Activated T-cell treated with anti-CD3 and anti-CD28 coated beads, Interleukin-2, amount 50 U/mL, for 4 hours (primary cell): ENCODE results near the gene PDE11A. TPM values are rescaled to one million over a fixed set of nuclear protein-coding genes. Genes with fewer than 3 reads are reported as not detected.

Experiments
- ATAC-seq, 2 donors: fragments of 200-7000 bp; cut with Tn5 transposase; one replicate each; pipeline ENCODE4 v1.10.0; 2021
- DNase-seq: peaks from one replicate; pipeline ENCODE4 v3.0.0-alpha.2; 2020
- H3K27me3 Mint-ChIP-seq: one replicate; pipeline ENCODE4 v1.8.0; 2021; ENCODE audit warnings: low read depth, mixed read lengths
- H3K36me3 Mint-ChIP-seq: one replicate; pipeline ENCODE4 v1.8.0; 2022; ENCODE audit warnings: mixed read lengths; ENCODE audit not compliant: insufficient read depth
- H3K4me1 Mint-ChIP-seq: one replicate; pipeline ENCODE4 v1.8.0; 2021; ENCODE audit warnings: low read depth, mixed read lengths
- H3K4me3 Mint-ChIP-seq: one replicate; pipeline ENCODE4 v1.8.0; 2021; ENCODE audit warnings: mild to moderate bottlenecking, moderate library complexity, mixed read lengths
- H3K9me3 Mint-ChIP-seq: one replicate; pipeline ENCODE4 v1.8.0; 2021; ENCODE audit warnings: mixed read lengths
- total RNA-seq, 3 donors: library from RNA; stranded (reverse); gene quantifications; one replicate each; pipeline ENCODE4 v1.2.1, GENCODE V29; 2021

The PDE11A gene
- total RNA-seq, 3 donors from 2014 or later, result not detected

DNA sequence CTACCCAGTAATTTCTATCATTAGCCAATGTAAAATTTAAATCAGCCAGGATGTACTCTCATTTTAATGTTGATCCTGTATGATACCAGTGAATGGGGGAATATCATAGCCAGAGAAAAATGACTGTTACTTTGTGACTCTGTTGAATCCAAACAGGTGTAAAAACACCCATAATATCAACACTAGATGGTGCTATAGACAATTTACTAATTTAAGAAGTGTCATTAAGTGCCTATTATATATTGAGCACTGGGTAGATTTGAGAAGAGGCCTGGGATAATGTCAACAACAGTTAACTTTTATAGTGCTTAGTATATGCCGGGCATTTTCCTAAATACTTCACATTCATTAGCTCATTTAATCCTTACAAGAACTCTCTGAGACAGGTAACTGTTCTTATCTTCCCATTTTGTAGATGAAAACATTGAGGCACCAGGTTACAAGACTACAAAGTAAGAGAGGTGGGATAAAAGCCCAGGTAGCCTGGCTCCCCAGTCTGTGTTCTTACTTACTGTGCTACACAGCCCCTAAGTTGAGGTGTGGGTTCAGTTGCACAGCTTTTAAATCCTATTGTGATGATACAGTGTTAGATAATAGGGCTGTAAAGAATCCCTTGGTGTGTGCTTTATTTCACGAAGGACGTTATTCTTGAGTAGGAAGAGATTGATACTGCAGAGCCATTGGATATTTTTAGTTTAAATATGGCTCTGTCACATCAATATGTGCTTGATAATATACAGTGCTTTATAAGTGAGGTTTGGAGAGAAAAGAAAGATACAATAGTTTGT, 354.6 kb downstream of the PDE11A start:
- Mint-ChIP-seq H3K4me1 (no peaks in the 10 kb centered on the region), H3K27me3 (no peaks in the 10 kb centered on the region), H3K4me3 (no peak overlapping the region), H3K9me3 (no peaks in the 10 kb centered on the region), H3K36me3 (no peaks in the 10 kb centered on the region)
- ATAC-seq (no peak), DNase-seq (no peak)

DNA sequence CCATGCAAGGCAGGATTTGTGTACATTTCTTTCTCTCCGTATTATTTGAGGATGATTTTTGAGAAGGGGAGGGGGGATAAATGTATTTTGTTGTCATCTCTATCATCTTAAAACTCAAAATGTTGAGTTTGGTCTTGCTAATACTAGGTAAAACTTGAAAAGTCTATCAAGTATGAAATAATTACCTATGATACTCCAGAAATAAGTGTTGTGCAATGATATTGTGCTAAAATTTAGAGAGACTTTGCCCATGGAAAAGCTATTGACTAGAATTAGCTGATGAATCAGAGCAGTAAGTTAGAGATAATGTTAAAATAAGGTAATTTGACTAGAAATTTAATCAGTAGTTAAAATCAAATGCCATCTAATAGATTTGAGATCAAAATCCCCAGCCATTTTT, 356.1 kb downstream of the PDE11A start:
- Mint-ChIP-seq H3K4me3 (no peak overlapping the region), H3K4me1 (no peaks in the 10 kb centered on the region), H3K36me3 (no peaks in the 10 kb centered on the region), H3K9me3 (no peaks in the 10 kb centered on the region), H3K27me3 (no peaks in the 10 kb centered on the region)
- no peak for DNase-seq
- no peak for ATAC-seq

- Mint-ChIP-seq H3K36me3 (no peaks in the 10 kb centered on the region), H3K4me3 (no peak overlapping the region), H3K9me3 (no peaks in the 10 kb centered on the region), H3K27me3 (no peaks in the 10 kb centered on the region), H3K4me1 (no peaks in the 10 kb centered on the region)
- ATAC-seq, result no peak
- DNase-seq, result no peak
These were observed 356.8 kb downstream of the PDE11A start for GRCh38 chr2:177715771-177716170.

GRCh38 chr2:177714704-177715103, 357.9 kb downstream of the PDE11A start:
- H3K4me1 Mint-ChIP-seq, result no peaks in the 10 kb centered on the region
- no peaks in the 10 kb centered on the region for H3K9me3 Mint-ChIP-seq
- DNase-seq (no peak), ATAC-seq (no peak)
- H3K27me3 Mint-ChIP-seq, result no peaks in the 10 kb centered on the region
- H3K36me3 Mint-ChIP-seq, result no peaks in the 10 kb centered on the region
- H3K4me3 Mint-ChIP-seq, result no peak overlapping the region

DNA sequence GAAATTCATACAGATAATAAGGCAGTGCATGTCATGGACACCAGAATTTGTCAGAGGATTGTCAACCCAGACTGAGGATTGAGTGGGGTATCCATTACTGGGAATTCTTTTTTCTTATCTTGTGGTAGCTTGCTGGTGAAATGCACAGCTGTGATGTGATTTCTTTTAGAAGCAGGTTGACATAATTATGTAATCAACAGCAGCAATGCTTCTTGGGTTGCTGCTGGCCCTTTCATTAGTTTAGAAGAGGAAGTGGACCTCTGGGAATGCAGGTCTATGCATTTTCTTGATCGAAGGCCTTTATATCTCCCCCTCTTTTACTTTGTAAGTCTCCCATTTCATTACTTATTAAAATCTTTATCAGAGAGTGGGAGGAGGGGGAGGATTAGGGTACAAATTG, 360.1 kb downstream of the PDE11A start:
- H3K9me3 Mint-ChIP-seq, result no peaks in the 10 kb centered on the region
- DNase-seq, result no peak
- H3K4me1 Mint-ChIP-seq, result no peaks in the 10 kb centered on the region
- H3K36me3 Mint-ChIP-seq, result no peaks in the 10 kb centered on the region
- no peak overlapping the region for H3K4me3 Mint-ChIP-seq
- no peak for ATAC-seq
- no peaks in the 10 kb centered on the region for H3K27me3 Mint-ChIP-seq

DNA sequence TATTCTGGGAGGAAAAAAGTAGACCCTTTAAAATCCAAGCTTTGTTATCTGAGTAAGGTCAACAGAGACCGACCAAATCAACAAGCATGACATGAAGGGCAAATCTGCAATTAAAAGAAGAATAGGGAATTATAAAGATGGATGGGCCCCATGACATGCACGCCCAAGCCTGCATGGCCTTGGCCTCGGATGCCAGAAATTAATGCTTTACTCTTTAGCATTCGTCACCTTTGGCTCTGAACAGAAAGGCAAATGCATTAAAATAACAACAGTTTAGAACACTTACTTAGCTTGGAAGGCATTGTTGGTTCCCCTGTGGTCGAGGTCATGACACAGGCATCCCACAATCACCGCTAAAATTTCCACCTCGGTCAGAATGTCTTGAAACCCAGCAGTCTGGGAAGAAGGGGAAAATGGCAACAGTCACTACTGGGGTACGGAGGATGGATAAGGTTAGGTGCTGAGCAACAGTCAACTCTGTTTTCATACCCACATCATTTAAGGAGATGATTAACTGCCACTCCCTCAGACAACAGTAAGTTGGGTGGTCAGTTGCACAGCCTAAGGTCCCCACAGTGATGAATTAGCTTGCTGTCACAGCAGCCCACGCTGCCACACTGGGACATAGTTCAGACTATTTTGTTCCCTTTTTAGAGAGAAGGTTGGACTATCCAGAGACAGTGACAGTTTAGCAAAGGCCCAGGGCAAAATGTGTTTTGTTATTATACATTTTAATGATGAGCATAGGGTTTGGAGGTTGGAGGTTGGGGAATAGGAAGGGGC, 360.9 kb downstream of the PDE11A start:
- H3K36me3 Mint-ChIP-seq, result no peaks in the 10 kb centered on the region
- H3K9me3 Mint-ChIP-seq, result no peaks in the 10 kb centered on the region
- no peaks in the 10 kb centered on the region for H3K27me3 Mint-ChIP-seq
- H3K4me3 Mint-ChIP-seq, result no peak overlapping the region
- no peaks in the 10 kb centered on the region for H3K4me1 Mint-ChIP-seq
- no peak for DNase-seq
- no peak for ATAC-seq

DNA sequence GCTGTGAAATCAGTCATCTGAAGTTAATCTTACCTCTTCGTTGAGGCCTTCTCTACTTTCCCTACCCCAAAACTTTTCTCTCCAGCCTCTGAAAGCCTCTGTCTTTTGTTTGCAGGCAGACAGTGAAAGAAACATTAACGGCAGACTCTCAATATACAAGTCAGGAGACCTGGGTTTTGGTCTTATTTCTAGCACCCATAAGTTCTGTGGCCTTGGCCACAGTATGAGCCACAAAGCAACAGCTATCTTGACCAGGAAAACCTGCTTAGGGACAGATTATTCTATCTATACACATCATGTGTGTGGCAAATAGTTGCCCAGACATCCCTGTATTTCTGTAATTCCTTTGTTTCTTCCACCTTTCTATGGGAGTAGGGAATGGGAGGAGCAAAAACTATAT, 361.7 kb downstream of the PDE11A start:
- DNase-seq (no peak), ATAC-seq (no peak)
- no peaks in the 10 kb centered on the region for H3K36me3 Mint-ChIP-seq
- H3K27me3 Mint-ChIP-seq, result peaks cover under 1% of the 10 kb centered on the region
- no peak overlapping the region for H3K4me3 Mint-ChIP-seq
- no peaks in the 10 kb centered on the region for H3K4me1 Mint-ChIP-seq
- H3K9me3 Mint-ChIP-seq, result no peaks in the 10 kb centered on the region

DNA sequence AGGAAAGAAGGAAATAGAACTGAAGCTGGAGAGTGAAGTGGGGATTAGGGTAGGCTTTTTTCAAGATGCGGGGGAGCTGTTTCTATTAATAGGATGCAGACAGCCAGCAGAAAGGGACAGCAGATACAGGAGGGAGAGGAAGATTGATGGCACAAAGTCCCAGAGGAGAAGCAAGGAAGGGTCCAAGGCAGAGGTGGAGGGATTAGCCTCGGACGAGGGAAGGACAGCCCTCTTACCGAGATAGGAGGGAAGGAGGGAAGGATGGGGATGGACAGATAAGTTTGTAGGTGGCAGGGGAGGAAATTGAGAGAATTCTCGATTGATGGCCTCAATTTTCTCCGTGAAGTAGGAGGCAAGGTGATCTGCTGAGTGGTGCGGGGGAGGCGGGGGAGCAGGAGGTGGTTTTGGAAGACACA, 362.6 kb downstream of the PDE11A start:
- H3K4me1 Mint-ChIP-seq, result no peaks in the 10 kb centered on the region
- DNase-seq, result no peak
- no peak for ATAC-seq
- H3K4me3 Mint-ChIP-seq, result no peak overlapping the region
- peaks cover 5% of the 10 kb centered on the region for H3K27me3 Mint-ChIP-seq
- no peaks in the 10 kb centered on the region for H3K36me3 Mint-ChIP-seq
- no peaks in the 10 kb centered on the region for H3K9me3 Mint-ChIP-seq

DNA sequence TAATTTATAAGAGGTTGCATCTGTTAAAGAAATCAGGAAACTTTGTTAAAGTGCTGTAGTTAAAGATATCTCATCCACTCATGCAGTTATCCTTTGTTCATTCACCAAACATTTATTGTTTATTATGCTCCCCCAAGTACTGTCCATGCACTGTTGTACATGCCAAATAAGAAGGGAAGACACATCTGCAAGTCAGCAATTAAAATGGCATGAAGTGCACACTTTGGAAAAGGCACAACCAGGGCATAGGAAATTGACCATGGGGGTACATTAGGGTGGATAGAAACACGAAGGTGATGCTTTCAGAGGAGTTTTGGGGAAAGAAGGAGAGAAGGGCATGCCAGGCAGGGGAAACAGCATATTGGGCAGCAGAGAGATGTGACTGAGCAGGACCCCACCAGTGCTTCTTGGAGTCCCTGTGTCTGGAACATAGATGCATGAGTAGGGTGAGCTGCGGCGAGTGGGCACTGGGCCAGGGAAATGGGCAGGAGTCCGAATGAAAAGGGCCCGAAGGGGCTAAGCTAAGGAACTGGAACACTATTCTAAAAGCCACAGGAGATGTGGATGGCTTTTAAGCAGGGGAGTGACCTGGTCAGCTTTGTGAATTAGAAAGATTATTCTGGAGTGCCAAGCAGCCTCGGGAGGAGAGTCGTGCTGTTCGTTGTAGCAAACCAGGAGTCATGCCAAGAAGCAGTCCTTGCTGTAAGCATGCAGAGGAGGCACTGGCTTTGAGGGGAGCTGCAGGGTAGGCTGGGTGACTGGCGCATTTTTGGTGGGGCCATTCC, 363.7 kb downstream of the PDE11A start:
- H3K27me3 Mint-ChIP-seq, result peaks cover 5% of the 10 kb centered on the region
- no peaks in the 10 kb centered on the region for H3K9me3 Mint-ChIP-seq
- no peak overlapping the region for H3K4me3 Mint-ChIP-seq
- DNase-seq (no peak), ATAC-seq (no peak)
- no peaks in the 10 kb centered on the region for H3K36me3 Mint-ChIP-seq
- no peaks in the 10 kb centered on the region for H3K4me1 Mint-ChIP-seq

DNA sequence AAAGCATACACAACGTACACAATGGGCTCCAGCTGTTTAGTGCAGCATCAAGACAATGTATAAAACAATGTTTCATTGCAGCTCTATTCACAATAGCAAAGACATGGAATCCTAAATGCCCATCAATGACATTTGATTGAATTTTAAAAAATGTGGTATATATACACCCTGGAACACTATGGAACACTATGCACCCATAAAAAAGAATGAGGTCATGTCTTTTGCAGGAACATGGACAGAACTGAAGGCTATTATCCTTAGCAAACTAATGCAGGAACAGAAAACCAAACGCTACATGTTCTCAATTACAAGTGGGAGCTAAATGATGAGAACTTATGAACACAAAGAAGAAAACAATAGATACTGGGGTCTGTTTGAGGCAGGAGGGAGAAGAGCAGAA, 364.5 kb downstream of the PDE11A start:
- peaks cover 5% of the 10 kb centered on the region for H3K27me3 Mint-ChIP-seq
- ATAC-seq (no peak), DNase-seq (no peak)
- no peaks in the 10 kb centered on the region for H3K36me3 Mint-ChIP-seq
- H3K9me3 Mint-ChIP-seq, result no peaks in the 10 kb centered on the region
- no peak overlapping the region for H3K4me3 Mint-ChIP-seq
- H3K4me1 Mint-ChIP-seq, result no peaks in the 10 kb centered on the region

DNA sequence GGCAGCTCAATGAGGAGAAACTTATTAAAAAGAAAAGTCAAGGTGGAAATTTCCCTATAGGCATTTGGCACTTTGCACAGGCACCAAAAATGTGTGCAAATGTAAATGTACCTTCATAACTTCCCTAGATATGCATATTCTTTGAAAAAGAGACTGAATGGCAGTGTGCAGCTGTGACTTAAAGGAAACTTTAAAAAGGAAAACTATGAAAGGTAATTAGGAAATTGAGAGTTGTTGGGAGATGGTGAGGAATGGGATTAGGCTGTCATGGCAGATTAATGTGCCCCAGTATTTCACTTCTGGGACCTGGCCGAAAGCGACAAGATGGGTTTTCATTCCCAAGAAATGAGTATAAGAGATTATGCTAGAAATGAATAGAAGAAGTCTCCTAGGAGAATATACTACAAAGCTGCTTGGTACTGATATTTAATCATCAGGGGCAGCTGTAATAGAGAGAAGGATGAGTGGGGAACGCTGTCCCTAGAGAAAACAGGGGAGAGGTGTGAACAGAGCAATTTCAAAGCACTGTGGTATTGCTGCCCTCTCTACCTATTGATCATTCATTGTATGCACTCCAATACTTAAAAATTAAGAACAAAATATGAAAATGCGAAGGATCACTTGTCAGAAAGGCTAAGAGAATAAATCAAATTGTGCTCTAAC, 366.9 kb downstream of the PDE11A start:
- Mint-ChIP-seq H3K4me1 (no peaks in the 10 kb centered on the region), H3K36me3 (no peaks in the 10 kb centered on the region), H3K9me3 (no peaks in the 10 kb centered on the region), H3K4me3 (no peak overlapping the region), H3K27me3 (peaks cover 5% of the 10 kb centered on the region)
- DNase-seq, result no peak
- no peak for ATAC-seq

DNA sequence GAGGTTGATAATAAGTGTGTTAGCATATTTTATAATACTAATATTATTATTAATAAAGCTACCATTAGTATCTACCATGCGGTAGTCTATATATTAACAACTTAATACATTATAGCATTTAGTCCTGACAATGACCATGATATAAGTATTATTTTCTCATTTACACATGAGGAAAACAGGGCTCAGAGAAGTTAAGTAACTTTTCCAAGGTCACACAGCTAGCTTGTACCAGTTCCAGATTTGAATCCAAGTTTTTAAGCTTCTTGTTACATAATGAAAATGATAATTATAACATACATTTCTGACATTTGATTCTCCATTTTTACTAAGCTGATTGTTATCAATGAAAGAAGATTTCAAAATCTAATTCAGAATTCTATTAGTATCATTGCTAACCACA, 369.4 kb downstream of the PDE11A start:
- no peaks in the 10 kb centered on the region for H3K36me3 Mint-ChIP-seq
- no peak overlapping the region for H3K4me3 Mint-ChIP-seq
- H3K4me1 Mint-ChIP-seq, result no peaks in the 10 kb centered on the region
- H3K9me3 Mint-ChIP-seq, result no peaks in the 10 kb centered on the region
- DNase-seq (no peak), ATAC-seq (no peak)
- peaks cover 6% of the 10 kb centered on the region for H3K27me3 Mint-ChIP-seq

DNA sequence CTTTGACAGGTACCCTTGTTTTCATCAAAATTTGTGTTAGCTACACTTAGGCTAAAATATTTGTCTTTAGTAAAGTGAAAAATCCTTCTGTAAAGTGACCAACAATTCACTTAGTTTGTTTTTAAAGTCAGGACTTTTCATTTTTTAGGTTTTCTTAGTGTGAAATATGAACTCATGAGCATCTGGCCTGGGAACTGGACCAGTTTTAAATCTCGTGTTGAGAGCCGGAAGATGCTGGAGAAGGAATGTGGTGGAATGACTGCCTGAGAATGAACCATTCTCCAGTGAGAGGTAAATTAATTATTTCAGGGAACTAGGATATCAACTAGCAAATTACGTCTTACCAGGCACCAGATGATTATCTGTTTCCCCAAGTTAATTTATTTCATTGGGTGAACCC, 374.3 kb downstream of the PDE11A start:
- Mint-ChIP-seq H3K9me3 (no peaks in the 10 kb centered on the region), H3K27me3 (peaks cover 15% of the 10 kb centered on the region), H3K36me3 (no peaks in the 10 kb centered on the region), H3K4me3 (no peak overlapping the region), H3K4me1 (no peaks in the 10 kb centered on the region)
- DNase-seq, result no peak
- ATAC-seq, result no peak

GRCh38 chr2:177694348-177694747, 378.2 kb downstream of the PDE11A start:
- Mint-ChIP-seq H3K27me3 (peaks cover 15% of the 10 kb centered on the region), H3K4me1 (no peaks in the 10 kb centered on the region), H3K9me3 (no peaks in the 10 kb centered on the region), H3K4me3 (no peak overlapping the region), H3K36me3 (no peaks in the 10 kb centered on the region)
- DNase-seq, result no peak
- no peak for ATAC-seq
